ENCODE measurements around the gene GDPD4.

GRCh38 chr11:77209663-77210062 is 91.8 kb downstream of the GDPD4 start:
- TF ChIP-seq, protein P1, sequence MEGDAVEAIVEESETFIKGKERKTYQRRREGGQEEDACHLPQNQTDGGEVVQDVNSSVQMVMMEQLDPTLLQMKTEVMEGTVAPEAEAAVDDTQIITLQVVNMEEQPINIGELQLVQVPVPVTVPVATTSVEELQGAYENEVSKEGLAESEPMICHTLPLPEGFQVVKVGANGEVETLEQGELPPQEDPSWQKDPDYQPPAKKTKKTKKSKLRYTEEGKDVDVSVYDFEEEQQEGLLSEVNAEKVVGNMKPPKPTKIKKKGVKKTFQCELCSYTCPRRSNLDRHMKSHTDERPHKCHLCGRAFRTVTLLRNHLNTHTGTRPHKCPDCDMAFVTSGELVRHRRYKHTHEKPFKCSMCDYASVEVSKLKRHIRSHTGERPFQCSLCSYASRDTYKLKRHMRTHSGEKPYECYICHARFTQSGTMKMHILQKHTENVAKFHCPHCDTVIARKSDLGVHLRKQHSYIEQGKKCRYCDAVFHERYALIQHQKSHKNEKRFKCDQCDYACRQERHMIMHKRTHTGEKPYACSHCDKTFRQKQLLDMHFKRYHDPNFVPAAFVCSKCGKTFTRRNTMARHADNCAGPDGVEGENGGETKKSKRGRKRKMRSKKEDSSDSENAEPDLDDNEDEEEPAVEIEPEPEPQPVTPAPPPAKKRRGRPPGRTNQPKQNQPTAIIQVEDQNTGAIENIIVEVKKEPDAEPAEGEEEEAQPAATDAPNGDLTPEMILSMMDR (IDR thresholded peaks at IDR 0.05; ENCODE audit: low read depth, low read length, missing input control) = no peak
- TF ChIP-seq ATF3 (IDR thresholded peaks at IDR 0.05) (no peak), HNF4A (conservative IDR thresholded peaks at IDR 0.05) (no peak), YY1 (IDR thresholded peaks at IDR 0.05) (no peak), JUND (IDR thresholded peaks at IDR 0.05) (no peak)

Measured in liver (tissue), 3 donors.